ENCODE data around the gene TMEM179B.
"Not testable (repeated sequence)": the region's sequence is repeated elsewhere in the genome, so short reads cannot be mapped to it uniquely, and the experiment has no call there.

The TMEM179B gene

DNA sequence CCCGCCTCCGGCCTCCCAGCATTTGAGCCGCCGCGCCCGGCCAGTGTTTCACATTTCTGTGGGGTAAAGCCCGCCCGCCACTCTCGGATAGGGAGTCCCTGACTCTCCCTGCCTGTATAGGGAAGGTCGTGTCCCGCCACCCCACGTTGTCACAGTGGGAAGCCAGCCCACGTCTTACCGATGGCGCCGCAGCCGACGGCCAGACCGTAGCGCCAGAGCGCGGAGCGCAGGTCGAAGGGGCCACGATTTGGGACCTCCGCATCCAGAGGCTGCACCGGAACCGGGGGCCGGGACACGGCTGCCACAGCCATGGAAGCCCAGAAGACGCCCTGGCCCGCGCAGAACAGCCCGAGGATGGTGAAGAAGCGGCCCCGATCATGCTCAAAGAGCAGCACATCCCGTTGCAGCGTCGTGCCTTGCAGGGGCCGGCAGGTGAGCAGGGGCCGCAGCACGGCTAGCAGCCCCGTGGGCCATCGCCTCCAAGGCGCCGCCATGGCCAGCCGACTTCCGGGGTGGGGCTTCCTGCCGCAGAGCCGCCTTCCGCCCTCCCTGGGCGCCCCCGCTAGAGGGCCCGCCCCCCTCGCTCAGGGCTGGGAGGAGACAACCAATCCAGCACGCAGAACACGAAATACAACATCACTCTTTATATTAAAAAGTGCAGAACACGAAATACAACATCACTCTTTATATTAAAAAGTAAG, 4.4 kb downstream of the TMEM179B start, which contains the start of gene TMEM223:
TSS of gene TMEM223 (minus strand) at position 506 of the 701 bp plus-strand sequence. CDS start at position 494, 12 bp downstream.
- DNase-seq = peak; percentile 86 to 87

DNA sequence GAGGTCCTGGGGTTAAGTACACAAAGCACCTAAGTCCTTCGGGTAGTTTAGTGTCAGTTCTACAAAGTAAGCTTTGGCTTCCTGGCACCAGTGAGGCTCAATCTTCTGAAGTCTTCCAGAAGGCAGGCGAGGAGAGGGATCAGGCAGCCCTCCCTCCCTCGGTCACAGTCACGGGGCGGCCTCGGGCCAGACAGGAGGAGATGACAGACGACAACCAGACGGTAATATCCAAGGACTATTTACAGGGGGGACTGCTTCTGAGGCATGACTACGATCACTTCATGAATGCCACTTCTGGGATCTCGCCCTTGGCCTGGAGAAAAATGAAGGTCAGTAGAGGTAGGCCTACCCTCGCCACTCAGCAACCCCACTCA, 5.0 kb downstream of the TMEM179B start:
- DNase-seq = no peak

DNA sequence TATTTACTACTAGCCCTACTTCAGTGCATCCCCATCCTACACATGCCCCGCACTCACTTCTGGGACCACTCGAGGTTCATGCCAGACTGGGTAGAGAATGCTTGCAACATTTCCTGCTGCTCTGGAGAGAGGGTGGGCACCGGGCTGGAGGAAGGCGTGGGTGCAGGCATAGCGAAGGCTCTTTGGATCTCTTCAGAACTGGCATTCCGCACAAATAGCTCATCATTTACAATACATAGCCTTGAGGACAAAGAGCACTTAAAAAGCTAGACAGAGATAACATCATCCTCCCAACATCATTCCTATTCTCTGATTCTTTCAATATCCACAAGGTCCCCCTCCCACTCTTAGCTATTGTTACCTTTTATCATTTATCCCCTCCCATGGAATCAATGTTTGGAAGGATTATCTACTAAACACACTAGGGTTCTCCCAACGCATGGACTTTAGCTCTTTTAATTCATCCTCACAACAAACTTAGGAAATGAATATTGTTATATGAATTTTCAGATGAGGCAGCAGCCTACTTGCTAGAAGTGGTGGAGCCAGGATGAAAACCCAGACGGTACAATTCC, 7.1 kb downstream of the TMEM179B start:
- no peak for DNase-seq

DNA sequence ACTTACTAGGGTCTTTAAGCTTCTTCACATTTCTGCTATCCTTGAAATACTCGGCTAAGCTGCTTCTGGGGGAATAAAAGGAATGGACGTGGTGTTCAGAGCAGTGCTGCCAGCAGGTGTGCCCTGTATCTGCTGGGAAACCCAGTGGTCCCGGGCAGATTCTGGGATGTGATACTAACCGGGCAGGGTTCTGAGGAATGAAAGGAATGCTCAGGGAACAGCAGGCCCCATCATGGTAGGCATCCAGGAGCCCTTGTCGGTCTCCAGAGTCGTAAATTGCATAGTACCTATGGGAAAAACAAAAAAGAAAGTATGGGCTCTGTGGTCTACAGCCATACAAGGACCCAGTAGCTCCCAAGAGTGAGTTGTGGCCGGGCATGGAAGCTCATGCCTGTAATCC, 9.1 kb downstream of the TMEM179B start:
- no peak for DNase-seq

DNA sequence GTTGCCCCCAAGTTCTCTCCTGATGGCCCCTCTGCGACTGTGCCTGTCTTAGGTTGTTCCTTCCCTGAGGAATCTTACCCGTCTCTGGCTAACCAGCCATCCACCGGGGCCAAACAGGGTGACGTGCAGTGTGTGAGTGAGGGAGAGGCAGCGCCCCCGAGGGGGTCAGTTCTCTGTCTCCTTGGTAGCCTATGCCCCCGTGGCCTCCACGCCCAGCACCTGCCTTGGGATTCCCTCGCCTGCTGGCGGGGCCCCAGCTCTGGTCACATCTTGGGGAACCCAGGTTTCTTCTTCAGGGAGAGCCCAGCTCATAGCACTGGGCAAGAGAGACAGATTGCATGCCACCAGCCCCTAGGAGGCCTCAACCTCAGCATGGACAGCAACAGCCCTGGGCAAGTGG, 12.3 kb downstream of the TMEM179B start:
- DNase-seq = no peak

DNA sequence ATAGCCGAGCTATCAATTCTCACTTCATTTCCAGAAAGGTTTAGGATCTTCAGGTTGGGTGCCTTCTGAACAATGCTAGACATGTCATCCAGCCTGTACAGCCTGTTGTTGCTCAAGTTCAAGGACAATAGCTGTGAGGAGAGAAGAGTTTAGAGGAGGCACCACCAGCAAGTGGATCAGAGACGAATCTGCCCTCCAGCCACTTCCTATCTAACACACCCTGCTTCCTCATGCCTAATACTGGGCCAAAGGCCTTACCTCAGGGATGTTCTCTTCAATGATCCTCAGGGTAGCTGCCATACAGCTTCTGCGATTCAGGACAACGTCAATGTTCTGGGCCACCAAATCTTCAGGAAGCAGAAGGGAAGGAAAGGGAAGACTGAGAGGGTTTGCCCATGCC, 13.9 kb downstream of the TMEM179B start:
- no peak for DNase-seq

DNA sequence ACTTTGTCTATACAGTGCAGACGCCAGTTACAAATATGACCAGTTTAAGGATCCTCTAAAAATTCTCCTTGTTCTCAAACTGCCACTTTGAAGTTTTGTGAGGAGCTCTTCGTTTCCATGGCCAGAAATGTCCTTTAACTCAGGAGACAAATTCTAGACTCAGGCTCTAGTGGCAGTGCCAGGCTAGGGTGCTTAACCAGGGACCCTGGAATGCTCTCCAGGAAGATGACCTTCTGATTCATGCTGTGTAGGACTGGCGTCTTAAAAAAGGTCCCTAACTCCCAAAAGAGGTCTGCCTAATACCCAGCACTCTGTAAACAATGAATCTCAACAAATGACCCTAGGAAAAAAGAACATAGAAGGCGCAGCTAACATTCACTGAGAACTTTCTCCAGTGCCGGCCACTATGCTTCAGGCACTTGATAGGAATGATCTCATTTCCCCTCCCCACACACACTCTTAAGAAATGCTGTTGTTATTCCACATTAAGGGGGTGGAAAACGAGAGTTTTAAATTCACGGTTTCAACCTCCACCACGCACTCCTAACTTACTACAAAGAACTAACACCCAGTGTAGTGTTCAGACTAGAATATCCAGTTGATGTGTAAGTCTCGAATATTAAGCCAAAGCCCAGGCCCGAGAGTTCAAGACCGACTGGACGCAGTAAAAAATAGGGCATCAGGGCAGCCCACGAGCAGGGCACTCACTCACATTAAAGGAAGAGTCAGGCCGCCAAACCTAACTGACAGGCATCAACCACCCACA, 17.3 kb downstream of the TMEM179B start:
- DNase-seq = no peak

DNA sequence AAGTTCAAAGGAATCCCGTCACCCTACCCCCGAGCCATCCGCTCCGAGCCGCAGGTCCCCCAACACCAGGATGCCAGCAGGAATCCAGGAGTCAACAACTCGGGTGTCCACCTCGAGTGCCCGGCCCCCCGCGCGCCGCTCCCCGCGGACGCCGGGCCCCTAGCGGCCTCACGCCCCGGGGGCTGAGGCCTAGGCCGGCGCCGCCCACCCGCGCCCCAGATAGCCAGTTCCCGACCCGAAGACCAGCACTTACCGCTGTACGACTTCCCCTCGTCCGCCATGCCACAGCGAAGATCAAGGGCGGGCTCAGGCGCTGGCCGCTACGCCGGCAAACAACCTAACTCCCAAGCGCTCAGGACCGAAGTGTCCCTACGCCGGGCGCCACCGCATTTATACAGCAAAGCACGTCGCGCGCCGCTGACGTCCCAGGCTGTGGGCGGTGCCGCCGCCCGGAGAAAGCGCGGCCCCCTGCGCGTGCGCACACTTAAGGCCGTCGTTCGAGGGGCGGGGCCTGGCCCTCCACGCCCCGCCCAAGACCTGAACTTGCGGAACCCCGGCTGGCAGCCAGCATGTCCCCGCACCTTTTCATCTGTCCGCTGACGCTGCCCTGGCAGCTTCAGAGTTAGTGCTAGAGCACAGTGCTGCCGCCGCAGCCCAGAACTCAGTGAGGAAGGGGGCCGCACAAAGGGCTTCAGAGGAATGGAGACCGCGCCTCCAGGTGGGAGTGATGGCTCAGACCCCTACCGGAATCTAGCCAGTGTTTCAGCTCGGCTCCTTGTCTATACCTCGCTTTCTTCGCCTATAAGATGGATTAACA, 18.1 kb downstream of the TMEM179B start, which contains the start of gene NXF1:
TSS of gene NXF1 (minus strand) at position 365 of the 817 bp plus-strand sequence. CDS start at position 281, 84 bp downstream.
- peak; percentile 95 to 96 for DNase-seq

DNA sequence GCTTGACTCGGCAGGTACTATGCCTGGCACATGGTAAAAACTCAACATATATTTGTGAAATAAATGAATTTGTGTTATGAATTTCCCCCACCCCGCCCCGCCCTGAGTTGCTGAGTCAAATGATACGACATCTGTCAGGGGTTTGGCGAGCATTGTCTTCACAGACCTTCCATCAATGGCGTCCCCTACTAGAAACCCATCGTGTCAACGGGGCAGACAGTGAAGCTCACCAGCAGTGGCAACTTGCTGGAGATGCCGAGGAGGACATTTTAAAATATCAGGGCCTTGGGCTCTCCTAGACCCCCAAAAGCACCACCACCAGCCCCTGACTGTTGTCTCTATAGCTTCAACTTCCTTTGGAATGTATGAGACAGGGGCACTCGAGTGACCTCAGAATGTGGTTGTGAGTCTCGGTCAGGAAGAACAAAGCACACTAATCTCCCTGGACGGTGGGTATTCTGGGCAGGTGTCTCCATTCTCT, 18.8 kb downstream of the TMEM179B start:
- DNase-seq = peak; percentile 30 to 31

DNA sequence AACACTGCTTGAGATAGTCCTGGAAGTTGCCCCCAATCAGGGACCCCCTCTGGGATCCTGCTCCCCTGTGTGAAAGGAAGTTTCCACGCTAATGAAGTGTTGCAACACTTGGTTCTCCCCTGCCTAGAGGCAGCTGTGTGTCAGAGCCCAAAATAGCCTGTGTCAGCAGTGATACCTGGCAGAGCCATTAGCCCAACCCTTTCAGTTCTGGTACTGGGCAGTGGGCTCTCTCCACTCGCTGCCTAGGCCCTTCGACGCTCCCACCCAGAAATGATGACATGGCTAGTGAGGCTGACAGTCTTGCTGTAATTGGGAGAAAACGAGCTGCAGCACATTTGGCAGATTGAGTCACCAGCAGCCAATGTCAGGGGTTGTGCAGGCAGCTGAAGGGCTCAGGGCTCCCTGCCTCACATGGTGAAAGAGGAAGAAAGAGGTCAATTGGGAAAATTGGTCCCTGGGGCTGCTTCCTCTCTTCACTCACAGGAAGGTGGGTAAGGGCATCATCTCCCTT, 19.5 kb downstream of the TMEM179B start:
- no peak for DNase-seq

DNA sequence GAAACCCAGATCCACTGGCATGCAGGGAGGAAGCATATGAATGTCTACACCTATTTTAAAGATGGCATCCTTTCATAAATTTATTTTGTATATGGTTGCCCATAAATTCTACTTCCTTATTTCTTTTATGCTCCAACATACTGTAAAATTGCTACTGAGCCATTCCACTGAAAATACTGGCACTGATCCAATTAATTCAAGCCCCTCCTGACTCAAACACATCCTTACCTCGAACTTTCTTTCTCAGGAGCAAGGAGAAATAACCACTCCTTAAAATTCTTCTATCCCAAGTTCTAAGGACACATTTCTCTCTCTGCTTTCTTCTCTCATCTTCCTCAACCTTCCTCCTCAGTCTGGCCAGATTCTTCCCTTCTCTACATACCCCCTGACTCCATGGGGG, 23.5 kb downstream of the TMEM179B start:
- DNase-seq = no peak

DNA sequence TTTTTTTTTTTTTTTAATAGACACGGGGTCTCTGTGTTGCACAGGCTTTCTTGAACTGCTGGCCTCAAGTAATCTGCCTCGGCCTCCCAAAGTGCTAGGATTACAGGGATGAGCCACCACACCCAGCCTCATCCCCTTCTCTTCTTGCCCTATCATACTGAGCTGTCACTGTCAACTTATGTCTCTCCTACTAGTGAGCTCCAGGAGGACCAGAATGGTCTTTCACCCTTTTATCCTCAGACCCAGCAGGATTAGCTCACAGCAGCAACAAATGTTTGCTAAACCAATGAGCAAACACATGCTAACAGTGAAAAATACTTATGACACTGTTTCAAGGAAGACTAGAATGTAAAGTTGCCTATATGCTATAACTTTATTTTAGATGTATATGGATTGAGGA, 24.5 kb downstream of the TMEM179B start:
- DNase-seq = no peak

DNA sequence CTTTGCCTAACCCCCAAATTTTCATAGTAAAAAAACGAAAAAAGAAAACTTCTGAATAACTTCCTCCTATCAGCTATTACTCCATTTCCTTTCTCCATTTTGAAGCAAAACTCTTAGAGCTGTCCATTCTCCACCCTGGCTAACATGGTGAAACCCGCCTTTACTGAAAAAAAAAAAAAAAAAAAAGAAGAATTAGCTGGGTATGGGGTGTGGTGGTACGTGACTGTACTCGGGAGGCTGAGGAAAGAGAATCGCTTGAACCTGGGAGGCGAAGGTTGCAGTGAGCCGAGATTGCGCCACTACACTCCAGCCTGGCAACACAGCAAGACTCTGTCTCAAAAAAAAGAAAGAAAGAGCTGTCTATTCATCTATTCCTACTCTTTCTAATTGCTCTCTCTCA, 29.4 kb downstream of the TMEM179B start:
- DNase-seq = no peak

DNA sequence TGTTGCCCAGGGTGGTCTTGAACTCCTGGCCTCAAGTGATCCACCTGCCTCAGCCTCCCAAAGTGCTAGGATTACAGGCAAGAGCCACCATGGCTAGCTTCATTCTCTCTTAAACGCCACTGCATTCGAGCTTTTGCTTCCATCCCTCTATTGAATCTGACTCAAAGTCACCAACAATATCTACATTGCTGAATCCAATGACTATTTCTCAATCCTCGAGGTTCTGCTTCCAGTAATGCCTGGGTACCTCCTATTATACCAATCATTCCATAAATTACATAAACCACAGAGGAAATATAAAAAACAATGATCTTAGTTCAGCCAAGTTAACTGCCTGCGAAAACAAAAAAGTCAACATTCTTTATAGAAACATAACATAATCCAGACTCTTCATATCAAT, 29.9 kb downstream of the TMEM179B start:
- no peak for DNase-seq

DNA sequence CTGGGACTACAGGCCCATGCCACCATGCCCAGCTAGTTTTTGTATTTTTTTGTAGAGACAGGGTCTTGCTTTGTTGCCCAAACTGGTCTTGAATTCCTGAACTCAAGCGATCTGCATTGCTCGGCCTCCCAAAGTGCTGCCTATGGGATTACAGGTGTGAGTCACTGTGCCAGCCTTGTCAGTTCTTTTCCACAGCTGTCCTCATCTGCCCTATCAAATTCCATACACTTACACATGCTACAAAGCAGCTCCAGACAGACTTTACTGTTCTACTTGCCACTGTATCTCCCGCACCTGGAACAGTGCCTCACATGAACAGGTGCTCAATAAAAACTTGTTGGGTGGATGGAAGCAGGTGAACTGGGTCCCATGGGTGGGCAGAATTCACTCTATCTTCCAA, 36.5 kb downstream of the TMEM179B start:
- no peak for DNase-seq

DNA sequence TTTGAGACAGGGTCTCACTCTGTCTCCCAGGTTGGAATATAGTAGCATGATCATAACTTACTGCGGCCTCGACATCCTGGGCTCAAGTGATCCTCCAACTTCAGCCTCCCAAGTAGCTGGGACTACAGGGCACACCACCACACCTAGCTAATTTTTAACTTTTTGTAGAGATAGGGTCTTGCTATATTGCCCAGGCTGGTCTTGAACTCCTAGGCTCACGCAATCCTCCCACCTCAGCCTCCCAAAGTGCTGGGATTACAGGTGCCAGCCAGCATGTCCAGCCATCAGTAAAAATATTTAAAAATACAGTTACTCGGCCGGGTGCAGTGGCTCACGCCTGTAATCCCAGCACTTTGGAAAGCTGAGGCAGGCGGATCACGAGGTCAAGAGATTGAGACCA, 40.9 kb downstream of the TMEM179B start:
- not testable (repeated sequence) for DNase-seq

DNA sequence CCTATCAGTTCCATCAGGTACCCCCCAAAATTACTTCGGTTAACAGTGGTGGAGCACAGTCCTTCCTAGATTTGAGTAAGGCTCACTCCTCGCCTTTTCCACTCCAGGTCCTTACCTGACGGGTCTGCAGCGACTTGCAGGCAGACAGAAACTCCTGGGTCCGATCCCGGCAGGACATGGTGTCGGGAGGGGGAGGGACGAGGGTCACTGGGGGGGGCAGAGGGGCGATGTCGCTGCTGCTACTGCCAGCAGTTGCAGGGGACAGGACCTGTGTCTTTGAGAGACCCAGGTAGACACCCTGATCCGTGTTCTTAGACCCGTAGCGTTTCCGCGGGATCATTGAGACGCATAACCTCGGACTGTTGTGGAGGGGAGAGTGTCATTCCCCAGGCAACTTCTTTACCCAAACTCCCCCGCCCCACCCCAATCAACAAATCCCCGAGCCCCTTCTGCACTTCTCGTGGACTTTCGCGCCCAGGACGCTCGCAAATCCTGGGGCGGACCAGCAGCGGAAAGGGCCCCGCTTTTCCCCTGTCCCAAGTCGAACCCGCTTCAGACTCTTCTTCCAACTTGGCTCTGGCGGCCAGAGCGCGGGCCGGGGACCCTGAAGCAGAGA, 43.8 kb downstream of the TMEM179B start:
- no peak for DNase-seq

DNA sequence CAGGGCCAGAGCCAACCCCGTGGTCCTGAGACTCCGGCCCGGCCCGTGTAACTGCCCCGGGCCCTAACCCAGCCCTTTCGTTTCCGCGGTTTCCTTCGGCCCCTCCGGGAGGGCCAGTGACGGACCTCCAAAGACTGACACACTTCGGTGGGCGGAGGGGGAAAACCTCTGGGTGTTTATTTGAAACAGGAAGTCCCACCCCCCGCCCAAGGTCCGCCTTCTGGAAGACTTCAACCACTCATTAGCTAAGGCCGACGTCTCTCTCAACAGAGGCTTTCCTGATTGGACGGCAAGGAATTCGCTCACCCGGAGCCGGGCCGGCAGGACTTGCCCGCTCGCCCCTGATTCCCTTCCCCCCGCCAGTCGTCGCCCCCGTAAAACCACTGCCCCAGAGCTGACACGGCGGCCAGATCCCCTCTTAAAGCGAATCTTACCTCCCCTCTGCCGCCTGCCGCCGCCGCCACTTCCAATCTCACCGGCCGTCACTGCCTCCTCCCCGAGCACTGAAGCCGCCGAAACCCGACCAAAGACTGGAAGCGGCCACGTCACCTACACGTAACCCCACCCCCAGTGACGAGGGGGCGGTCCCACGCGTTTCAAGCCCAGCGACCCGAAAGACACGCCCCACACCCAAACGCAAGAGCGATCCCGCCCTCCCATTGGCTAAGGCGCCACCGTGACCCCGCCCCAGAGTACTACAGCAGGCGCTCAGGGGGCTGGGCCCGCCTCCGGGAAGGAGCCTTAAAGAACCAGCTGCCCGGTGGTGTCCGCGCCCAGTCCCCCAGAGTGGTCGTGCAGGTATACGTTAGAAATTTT, 44.5 kb downstream of the TMEM179B start, which contains the start of gene STX5:
TSS of gene STX5 (minus strand) at position 532 of the 816 bp plus-strand sequence. CDS start 808 bp downstream, outside the sequence.
- peak; percentile 100 for DNase-seq

DNA sequence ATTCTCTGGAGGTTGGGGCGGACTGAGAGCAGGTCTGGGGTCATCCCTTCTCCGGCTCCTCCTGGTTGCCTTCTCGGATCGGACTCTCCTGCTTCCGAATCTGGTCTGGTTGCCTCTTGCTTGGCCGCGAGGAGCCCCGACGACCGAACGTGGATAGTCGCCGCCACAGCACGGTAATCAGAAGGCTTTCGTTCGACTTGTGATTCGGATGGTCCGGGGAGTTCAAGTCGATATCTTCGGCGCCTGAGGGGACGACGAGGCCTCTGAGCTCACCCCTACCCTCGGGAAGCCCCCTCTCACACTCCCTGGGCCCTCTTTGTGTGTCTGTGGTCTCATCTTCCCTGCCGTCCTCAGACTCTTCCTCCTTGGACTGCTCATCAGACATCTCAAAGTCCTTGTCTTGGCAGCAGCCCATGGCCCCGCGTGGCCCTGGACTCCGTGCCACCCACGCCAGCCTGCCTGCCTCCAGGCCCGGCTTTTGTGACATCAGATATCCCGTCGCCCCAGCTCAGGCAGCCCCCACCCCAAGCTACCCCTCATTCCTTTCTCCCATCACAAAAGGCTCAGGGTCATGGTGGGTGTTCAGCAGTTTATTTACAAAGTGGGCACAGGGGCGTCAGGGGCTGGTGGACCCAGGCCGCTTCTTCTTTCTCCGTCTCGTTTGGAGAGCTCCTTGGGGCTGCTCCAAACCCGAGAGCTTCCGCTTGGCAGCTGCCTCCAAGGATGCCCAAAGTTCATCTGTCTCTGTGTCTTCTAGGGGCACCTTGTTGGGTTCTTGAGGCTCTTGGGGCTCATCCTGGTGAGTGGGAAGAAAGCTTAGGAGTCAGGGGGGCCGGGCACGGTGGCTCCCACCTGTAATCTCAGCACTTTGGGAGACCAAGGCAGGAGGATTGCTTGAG, 45.4 kb downstream of the TMEM179B start, which contains the start of gene TEX54:
TSS of gene TEX54 (minus strand) at position 506 of the 899 bp plus-strand sequence.
- no peak for DNase-seq

DNA sequence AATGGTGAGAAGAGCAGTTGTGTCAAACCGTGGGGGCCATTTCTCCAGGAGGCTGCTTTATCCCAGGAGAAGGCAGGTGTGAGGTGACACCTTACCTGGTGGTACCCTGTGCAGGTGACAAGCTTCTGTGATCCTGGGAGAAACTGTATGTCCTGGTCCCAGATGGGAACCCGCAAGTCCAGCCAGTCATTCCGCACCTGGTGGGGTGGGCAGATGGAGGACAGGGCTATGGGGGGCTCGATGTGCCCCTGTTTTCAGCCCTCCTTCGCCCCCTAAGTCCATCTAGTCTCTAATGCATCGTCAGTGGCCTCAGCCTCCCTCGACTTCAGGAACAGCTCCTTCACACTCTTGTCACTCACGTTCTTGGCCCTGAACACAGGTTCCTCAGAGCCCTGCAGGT, 48.1 kb downstream of the TMEM179B start:
- DNase-seq = no peak

Data from activated CD4-positive, alpha-beta T cell treated with anti-CD3 and anti-CD28 coated beads for 4 hours (primary cell).